Endodermal cell (in vitro differentiated cells): ENCODE data around the gene TSPAN17. TPM values are rescaled to one million over a fixed set of nuclear protein-coding genes. Genes with fewer than 3 reads are reported as not detected.

ENCODE experiments used
- DNase-seq: peaks from one replicate; pipeline ENCODE4 v3.0.0-alpha.2; 2017
- H3K27ac ChIP-seq: 2 replicates; pipeline ENCODE4 v1.5.1; 2013; ENCODE audit warnings: mild to moderate bottlenecking, low read depth, low read length, moderate library complexity
- H3K27me3 ChIP-seq: 2 replicates; pipeline ENCODE4 v1.6.1; 2013; ENCODE audit warnings: mild to moderate bottlenecking, low read length, moderate library complexity; ENCODE audit not compliant: insufficient read depth, control insufficient read depth, poor library complexity, severe bottlenecking
- H3K36me3 ChIP-seq: 2 replicates; pipeline ENCODE4 v1.7.0; 2013; ENCODE audit warnings: mild to moderate bottlenecking, low read length, moderate library complexity; ENCODE audit not compliant: control insufficient read depth, insufficient read depth
- H3K4me1 ChIP-seq: one replicate; pipeline ENCODE4 v1.7.0; 2013; ENCODE audit warnings: low read length; ENCODE audit not compliant: control insufficient read depth, insufficient read depth
- H3K4me3 ChIP-seq: 2 replicates; pipeline ENCODE4 v1.5.1; 2013; ENCODE audit warnings: mild to moderate bottlenecking, low read length, moderate library complexity
- H3K9ac ChIP-seq: 2 replicates; pipeline ENCODE4 v1.6.1; 2013; ENCODE audit warnings: mild to moderate bottlenecking, low read length, moderate library complexity; ENCODE audit not compliant: poor library complexity, severe bottlenecking; ENCODE audit errors: extremely low read depth
- H3K9me3 ChIP-seq: 2 replicates; pipeline ENCODE4 v1.6.1; 2013; ENCODE audit warnings: mild to moderate bottlenecking, low read length, moderate library complexity; ENCODE audit not compliant: control insufficient read depth
- H3K27ac Mint-ChIP-seq: 2 replicates; pipeline ENCODE4 v1.8.0; 2020; ENCODE audit warnings: mixed read lengths
- H3K27me3 Mint-ChIP-seq: 2 replicates; pipeline ENCODE4 v1.8.0; 2021; ENCODE audit warnings: mild to moderate bottlenecking, mixed read lengths; ENCODE audit not compliant: insufficient read depth
- H3K36me3 Mint-ChIP-seq: 2 replicates; pipeline ENCODE4 v1.8.0; 2020; ENCODE audit warnings: low read depth, mixed read lengths
- H3K4me1 Mint-ChIP-seq: 2 replicates; pipeline ENCODE4 v1.8.0; 2020; ENCODE audit warnings: mixed read lengths
- H3K4me3 Mint-ChIP-seq: 2 replicates; pipeline ENCODE4 v1.8.0; 2020; ENCODE audit warnings: mild to moderate bottlenecking, moderate library complexity, mixed read lengths
- H3K9me3 Mint-ChIP-seq: 2 replicates; pipeline ENCODE4 v1.8.0; 2020; ENCODE audit warnings: mild to moderate bottlenecking, mixed read lengths
- WGBS, 2 experiments: methylation state at CpG; one replicate each; pipeline versions ENCODE4 v1.1.5 to v1.1.7; 2013; ENCODE audit warnings: missing lambda C conversion rate in 2 of 2, mixed read lengths in 1 of 2; ENCODE audit not compliant: insufficient coverage in 1 of 2, insufficient read length in 1 of 2; 5-methylcytosine and 5-hydroxymethylcytosine counted together
- total RNA-seq, 2 donors: library from RNA; stranded (reverse); fragmentation: NEBNext Ultra II Directional in 1 of 2; extraction: Animal tissue kit (Norgen Biotek cat#: 25700) in 1 of 2; gene quantifications; 2 replicates in 1 of 2; 3 replicates in 1 of 2; pipeline ENCODE4 v1.2.1, GENCODE V29; 2021
- TF ChIP-seq, protein P1 (sequence below): fragments of 200-600 bp; sonication (generic); conservative IDR thresholded peaks from 2 replicates; pipeline ENCODE4 v1.5.0; 2021; ENCODE audit warnings: antibody characterized with exemption, mild to moderate bottlenecking

The TSPAN17 gene
- total RNA-seq, 2 donors from 2014 or later: 49.3 to 50.3 TPM

DNA sequence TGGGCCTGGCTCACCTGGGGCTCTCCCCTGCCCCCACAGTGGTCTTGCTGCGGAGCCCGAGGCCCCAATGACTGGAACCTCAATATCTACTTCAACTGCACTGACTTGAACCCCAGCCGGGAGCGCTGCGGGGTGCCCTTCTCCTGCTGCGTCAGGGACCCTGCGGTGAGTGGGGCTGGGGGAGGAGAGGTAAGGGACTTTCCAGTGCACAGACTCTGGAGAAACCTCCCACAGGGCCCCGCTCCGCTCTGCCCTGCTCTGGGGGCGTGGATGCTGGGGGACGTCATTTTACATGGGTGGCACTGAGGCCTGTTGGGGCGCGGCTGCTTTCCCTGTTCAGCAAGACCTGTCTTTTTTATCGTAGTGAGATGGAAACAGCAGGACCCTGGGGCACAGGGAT lies 7.6 kb downstream of the TSPAN17 start:
- no peak overlapping the region for H3K4me3 Mint-ChIP-seq
- no peak overlapping the region for H3K9ac ChIP-seq
- no peaks in the 10 kb centered on the region for H3K27me3 Mint-ChIP-seq
- TF ChIP-seq, protein P1, sequence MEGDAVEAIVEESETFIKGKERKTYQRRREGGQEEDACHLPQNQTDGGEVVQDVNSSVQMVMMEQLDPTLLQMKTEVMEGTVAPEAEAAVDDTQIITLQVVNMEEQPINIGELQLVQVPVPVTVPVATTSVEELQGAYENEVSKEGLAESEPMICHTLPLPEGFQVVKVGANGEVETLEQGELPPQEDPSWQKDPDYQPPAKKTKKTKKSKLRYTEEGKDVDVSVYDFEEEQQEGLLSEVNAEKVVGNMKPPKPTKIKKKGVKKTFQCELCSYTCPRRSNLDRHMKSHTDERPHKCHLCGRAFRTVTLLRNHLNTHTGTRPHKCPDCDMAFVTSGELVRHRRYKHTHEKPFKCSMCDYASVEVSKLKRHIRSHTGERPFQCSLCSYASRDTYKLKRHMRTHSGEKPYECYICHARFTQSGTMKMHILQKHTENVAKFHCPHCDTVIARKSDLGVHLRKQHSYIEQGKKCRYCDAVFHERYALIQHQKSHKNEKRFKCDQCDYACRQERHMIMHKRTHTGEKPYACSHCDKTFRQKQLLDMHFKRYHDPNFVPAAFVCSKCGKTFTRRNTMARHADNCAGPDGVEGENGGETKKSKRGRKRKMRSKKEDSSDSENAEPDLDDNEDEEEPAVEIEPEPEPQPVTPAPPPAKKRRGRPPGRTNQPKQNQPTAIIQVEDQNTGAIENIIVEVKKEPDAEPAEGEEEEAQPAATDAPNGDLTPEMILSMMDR: no peak
- peaks cover 25% of the 10 kb centered on the region for H3K36me3 Mint-ChIP-seq
- no peak overlapping the region for H3K27ac Mint-ChIP-seq
- peaks cover 6% of the 10 kb centered on the region for H3K4me1 Mint-ChIP-seq
- H3K36me3 ChIP-seq: peaks cover 12% of the 10 kb centered on the region
- no peaks in the 10 kb centered on the region for H3K27me3 ChIP-seq
- H3K9me3 ChIP-seq: no peaks in the 10 kb centered on the region
- no peak for DNase-seq
- no peaks in the 10 kb centered on the region for H3K4me1 ChIP-seq
- H3K4me3 ChIP-seq: no peak overlapping the region
- no peak overlapping the region for H3K27ac ChIP-seq
- WGBS, 2 experiments: 87 to 88% methylated on average over 6 to 14 of the region's 14 CpGs
- H3K9me3 Mint-ChIP-seq: no peaks in the 10 kb centered on the region

DNA sequence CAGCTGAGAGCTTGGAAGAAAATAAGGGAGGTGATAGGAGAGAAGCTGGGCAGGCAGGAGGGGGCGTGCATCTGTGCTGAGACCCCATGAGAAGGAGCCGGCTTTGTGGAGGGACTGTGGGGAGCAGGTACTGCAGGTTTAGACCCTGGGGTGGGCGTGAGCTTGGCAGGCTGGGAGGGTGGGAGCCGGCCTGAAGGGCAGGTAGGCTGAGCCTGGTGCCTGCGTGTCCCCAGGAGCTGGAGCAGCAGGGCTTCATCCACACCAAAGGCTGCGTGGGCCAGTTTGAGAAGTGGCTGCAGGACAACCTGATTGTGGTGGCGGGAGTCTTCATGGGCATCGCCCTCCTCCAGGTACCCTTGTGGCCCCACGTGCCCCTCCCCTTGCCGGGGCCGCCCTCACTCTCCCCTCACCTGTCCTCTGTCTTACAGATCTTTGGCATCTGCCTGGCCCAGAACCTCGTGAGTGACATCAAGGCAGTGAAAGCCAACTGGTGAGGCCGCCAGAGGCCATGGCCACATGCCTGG lies 9.2 kb downstream of the TSPAN17 start:
- H3K27ac Mint-ChIP-seq: no peak overlapping the region
- H3K36me3 Mint-ChIP-seq: peaks cover 24% of the 10 kb centered on the region
- no peak overlapping the region for H3K4me3 ChIP-seq
- no peak for DNase-seq
- H3K4me1 Mint-ChIP-seq: no peaks in the 10 kb centered on the region
- no peaks in the 10 kb centered on the region for H3K27me3 Mint-ChIP-seq
- H3K27ac ChIP-seq: no peak overlapping the region
- peaks cover 12% of the 10 kb centered on the region for H3K36me3 ChIP-seq
- TF ChIP-seq, protein P1: no peak
- no peaks in the 10 kb centered on the region for H3K4me1 ChIP-seq
- H3K9me3 ChIP-seq: no peaks in the 10 kb centered on the region
- H3K4me3 Mint-ChIP-seq: no peak overlapping the region
- H3K9ac ChIP-seq: no peak overlapping the region
- no peaks in the 10 kb centered on the region for H3K9me3 Mint-ChIP-seq
- 89 to 97% methylated on average over 10 to 13 of the region's 13 CpGs for WGBS, 2 experiments
- H3K27me3 ChIP-seq: no peaks in the 10 kb centered on the region

DNA sequence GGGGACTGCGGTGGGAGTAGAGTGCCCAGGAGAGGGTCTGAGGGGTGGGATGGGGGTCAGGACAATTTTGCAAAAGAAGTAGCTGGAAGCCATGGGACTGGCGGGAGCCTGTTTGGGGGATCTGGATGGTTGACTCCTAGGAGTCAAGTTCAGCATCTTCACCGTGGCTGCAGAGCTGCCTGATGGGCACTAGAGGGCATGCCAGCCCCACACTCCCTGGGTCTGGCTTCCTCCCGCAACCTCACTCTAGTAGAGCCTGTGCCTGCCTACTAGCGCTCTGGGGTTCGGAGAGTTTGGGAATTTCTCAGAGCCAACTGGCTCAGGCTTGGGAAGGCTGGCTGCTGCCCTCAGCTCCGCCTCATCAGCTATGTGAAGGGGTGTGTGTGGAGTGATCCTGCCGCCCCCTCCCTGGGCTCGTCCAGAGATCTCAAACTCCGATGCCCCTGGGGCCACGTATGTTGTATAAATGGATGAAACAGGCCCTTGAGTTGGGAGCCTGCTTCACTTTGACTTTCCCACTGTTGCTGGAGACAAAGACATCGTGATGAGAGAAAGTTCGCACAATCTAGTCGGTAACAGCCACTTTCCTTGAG lies 10.8 kb downstream of the TSPAN17 start:
- no peaks in the 10 kb centered on the region for H3K27me3 Mint-ChIP-seq
- peak; percentile 93 for DNase-seq

More for the DNA sequence above, 10.8 kb downstream of the TSPAN17 start:
- Histone ChIP-seq H3K9ac (no peak overlapping the region), H3K27ac (no peak overlapping the region), H3K9me3 (no peaks in the 10 kb centered on the region), H3K4me3 (no peak overlapping the region), H3K36me3 (peaks cover 10% of the 10 kb centered on the region), H3K27me3 (no peaks in the 10 kb centered on the region), H3K4me1 (no peaks in the 10 kb centered on the region)
- whole genome bisulfite sequencing, 2 experiments: 68 to 70% methylated on average over 10 to 14 of the region's 14 CpGs
- no peaks in the 10 kb centered on the region for H3K9me3 Mint-ChIP-seq
- TF ChIP-seq, protein P1: peak; percentile 94
- no peak overlapping the region for H3K27ac Mint-ChIP-seq
- no peaks in the 10 kb centered on the region for H3K4me1 Mint-ChIP-seq
- peaks cover 16% of the 10 kb centered on the region for H3K36me3 Mint-ChIP-seq
- H3K4me3 Mint-ChIP-seq: no peak overlapping the region
